ENCODE measurements around the gene C10orf105.

- TF ChIP-seq EP300 (IDR thresholded peaks at IDR 0.05) (no peak), CTCF (IDR thresholded peaks at IDR 0.05) (no peak), POLR2A (IDR thresholded peaks at IDR 0.05; ENCODE audit: low read depth) (no peak)
These were observed 42.7 kb upstream of the C10orf105 start for GRCh38 chr10:71762324-71762723.

All from esophagus muscularis mucosa (tissue), 4 donors.